Kidney tubule cell (primary cell): ENCODE results near the gene FOXP1.

Source experiments
- DNase-seq: peaks from one replicate; pipeline ENCODE4 v3.0.0-alpha.2; 2018; ENCODE audit warnings: low spot score

FOXP1 gene

DNA sequence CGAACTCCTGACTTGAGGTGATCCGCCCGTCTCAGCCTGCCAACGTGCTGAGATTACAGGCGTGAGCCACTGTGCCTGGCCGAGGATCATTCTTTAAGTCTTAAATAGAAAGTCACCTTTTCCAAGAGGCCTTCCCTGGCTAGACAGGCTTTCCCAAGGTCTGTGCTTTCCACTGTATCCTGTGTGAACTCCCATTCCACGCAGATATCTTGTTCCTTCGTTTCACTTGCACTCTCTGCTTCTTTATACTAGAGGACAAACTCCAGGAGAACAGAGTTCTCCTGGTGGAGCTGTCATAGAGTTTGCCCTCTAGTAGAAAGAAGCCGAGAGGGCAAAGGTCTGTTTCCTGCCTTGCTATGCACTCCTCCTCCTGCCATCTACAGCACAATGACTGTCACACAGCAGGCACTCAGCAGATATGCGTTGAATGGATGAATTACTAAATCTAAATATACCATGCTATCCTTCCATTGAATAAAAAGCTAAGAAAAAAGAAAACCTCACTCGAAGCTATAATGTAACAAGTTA, 211.2 kb downstream of the FOXP1 start:
- no peak for DNase-seq

DNA sequence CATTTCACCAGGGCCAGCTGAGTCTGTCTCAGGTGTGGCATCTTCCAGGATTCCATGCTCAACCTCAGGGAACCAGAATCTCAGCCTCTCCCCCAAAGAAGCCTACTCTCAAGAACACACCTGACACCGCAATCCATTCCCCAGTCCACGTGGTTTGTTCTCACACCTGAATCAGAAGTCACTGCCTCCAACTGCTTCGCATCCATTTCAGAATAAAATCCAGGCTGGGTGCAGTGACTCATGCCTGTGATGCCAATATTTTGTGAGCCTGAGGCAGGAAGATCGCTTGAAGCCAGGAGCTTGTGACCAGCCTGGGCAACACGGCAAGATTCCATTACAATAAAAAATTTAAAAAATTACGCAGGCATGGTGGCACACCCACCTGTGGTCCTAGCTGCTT, 212.2 kb downstream of the FOXP1 start:
- DNase-seq: peak; percentile 25

- DNase-seq: no peak
Observed at GRCh38 chr3:71370467-71370866, 213.1 kb downstream of the FOXP1 start.

GRCh38 chr3:71369701-71370391, 213.7 kb downstream of the FOXP1 start:
- no peak for DNase-seq

DNA sequence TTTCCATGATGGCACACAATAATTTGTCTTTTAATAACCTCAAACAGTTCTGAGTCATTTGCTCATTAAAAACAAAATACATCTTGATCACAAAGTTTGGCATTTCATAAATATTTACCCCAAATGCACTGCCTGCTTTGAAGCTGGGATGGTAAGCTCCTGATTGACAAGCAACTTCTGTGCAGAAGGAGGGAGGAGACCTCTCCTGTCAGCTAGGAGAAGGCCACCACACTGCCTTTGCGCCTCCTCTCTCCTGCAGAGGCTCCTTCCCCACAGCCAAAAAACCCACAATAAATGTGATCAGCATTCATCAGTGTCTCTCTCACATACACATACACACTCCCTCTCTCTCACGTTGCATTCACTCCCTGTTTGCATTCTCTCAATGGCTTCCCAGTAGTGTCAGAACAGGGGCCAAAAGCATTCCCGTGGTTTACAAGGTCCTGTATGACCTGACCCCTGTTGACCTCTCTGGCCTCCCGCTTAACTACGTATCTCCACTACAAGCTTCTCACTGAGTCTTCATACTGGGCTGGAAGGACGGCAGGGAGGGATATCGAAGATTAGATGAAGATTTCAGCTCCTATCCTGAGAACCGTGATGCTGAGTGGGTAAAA, 216.4 kb downstream of the FOXP1 start:
- DNase-seq: no peak

DNA sequence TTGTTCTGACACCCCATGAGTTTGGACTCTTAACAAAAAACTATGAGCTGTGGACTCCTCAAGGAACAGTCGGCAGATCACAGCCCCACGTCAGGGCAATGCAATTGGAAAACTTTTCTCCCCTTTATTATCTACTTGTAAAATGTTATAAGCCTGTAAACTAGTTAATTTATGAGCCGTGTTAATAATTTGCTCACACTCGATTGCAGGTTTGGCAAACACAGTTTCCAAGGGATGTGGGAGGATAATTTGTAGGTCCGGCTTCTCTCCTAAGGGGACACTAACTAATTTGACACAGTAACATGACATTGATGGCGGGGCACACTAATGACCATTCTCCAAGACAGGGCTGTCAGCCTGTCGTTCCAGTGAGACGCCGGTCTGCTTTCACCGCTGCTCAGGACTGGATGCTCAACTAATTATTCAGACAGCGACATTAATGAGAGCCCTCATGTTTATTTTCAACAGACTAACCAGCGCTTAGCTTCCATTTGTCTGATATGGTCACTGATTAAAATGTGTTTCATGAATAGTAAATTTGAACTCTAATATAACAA, 222.1 kb downstream of the FOXP1 start:
- DNase-seq: no peak

DNA sequence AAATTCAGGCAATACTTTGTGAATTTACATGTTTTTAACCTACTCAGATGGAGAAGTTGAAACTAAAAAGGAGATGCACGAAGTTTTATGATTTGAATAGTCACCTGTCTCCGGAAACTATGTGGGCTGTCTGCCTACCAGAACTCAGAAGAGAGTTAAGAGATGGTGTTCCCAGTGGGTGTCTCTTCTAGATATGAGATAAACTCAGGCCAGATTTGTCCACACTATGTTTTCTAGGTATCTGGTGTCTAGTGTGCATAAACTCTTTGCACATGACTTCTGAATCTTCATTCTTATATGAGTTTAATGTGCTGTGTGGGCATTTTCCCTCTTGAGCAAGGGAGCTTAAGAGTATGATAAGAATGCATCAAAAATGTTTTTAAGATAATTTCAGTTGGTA, 222.8 kb downstream of the FOXP1 start:
- DNase-seq: no peak

- DNase-seq: peak; percentile 84
Observed at GRCh38 chr3:71360180-71360579, 223.3 kb downstream of the FOXP1 start.

- DNase-seq: no peak
Observed at GRCh38 chr3:71358243-71358642, 225.3 kb downstream of the FOXP1 start.

DNA sequence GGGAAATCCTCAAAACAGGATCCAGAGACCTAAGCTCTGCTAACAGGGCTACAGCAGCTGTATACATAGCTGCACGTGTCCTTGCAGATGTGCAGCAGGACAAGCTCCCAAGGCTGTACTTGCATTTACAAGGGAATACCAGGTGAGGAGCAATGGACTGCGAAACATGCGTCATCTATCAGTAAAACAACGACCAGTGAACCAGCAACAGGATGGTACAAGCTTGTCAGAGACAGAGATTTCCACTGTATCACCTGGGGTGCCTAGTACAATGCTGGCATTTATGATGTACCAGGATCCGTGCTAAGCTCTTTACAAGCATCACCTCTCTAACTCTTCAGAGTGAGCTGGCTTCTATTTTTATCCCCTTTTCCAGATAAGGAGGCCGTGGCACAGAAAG, 227.3 kb downstream of the FOXP1 start:
- peak; percentile 80 for DNase-seq

- DNase-seq: peak; percentile 28
Observed at GRCh38 chr3:71355862-71356261, 227.7 kb downstream of the FOXP1 start.

GRCh38 chr3:71355037-71355436, 228.5 kb downstream of the FOXP1 start:
- peak; percentile 32 for DNase-seq

- DNase-seq: no peak
Observed at GRCh38 chr3:71351403-71352149, 232.0 kb downstream of the FOXP1 start.

- DNase-seq: no peak
Observed at GRCh38 chr3:71350998-71351397, 232.5 kb downstream of the FOXP1 start.

- DNase-seq: no peak
Observed at GRCh38 chr3:71348831-71349230, 234.7 kb downstream of the FOXP1 start.

GRCh38 chr3:71348001-71348632, 235.4 kb downstream of the FOXP1 start:
- no peak for DNase-seq

- no peak for DNase-seq
Observed at GRCh38 chr3:71346061-71346460, 237.5 kb downstream of the FOXP1 start.

DNA sequence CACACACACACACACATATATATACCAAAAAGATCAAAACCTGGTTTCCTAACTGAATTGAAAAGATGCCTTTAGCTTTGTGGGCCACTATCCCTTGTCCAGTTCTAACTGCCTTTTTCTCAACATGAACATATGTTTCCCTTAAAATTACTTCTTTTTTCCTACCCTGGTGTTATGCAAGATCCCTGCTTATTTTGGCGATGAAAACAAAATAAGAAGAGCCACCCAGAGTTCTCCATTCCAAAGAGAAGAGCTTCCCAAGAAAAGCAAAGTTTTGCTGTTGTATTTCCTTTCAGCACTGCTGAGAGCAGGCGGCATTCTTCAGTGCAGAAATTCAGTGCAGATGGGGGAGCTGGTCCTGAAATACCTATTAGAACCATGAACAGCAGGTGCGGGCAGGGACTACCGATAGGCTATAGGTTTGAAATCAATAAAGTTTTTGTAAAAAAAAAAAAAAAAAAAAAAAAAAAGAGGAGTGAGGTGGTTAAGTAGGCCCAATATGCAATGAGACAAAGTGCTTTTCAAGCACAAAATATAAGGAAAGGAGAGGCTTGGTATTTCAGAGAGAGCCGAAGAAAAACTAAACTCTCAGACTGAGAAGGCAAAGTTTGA, 238.0 kb downstream of the FOXP1 start:
- DNase-seq: no peak

DNA sequence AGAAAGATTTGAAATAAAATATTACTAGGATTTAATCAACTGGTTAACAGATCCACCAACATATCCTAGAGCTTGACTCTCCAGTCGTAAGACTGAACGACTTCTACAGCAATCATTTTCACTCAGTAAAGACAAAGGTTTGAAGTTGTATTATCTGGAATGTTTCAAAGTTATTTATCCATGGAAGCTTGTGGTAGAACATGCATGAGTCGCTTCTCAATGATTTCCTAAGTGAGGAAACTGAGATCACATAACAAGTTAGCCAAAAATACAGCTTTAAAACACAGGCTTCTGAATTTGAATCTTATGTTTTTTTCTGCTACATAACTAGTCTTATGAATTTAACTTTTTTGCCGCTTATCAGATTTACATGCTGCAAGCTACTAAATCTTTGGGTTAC, 241.8 kb downstream of the FOXP1 start:
- peak; percentile 82 for DNase-seq

DNA sequence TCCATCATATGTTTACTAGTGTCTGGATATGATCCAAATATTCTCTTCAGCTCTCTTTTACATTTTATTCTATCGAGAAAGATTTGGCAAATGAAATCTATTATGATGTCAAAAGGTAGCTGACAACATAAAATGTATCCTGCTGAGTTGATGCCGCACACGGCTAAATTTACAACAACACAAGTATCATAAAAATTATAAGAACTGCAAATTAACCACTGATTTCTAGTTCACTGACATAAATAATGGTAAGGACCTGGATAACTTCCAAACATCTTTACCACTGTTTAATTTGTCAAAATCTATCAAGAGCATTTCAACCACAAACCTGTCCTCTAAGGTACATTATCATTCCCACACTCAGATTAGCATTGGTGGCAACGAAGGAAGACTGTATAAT, 244.5 kb downstream of the FOXP1 start:
- DNase-seq: no peak

- DNase-seq: no peak
Observed at GRCh38 chr3:71332813-71333212, 250.7 kb downstream of the FOXP1 start.

- DNase-seq: no peak
Observed at GRCh38 chr3:71330909-71331308, 252.6 kb downstream of the FOXP1 start.
